Stimulated activated CD8-positive, alpha-beta memory T cell treated with anti-CD3 and anti-CD28 coated beads, Interleukin-4, amount 100 ng/mL, for 4 hours (primary cell): ENCODE results near the gene SEZ6.
"Not testable (repeated sequence)": the region's sequence is repeated elsewhere in the genome, so short reads cannot be mapped to it uniquely, and the experiment has no call there.

Experiments used
- DNase-seq, 2 donors: peaks; one replicate each; pipeline ENCODE4 v3.0.0-alpha.2; 2020; ENCODE audit warnings: low read depth in 2 of 2, low spot score in 1 of 2

SEZ6 gene

GRCh38 chr17:28940142-28940541 lies 65.7 kb downstream of the SEZ6 start:
- DNase-seq: no peak

- no peak for DNase-seq
Observed at GRCh38 chr17:28938552-28938951, 67.3 kb downstream of the SEZ6 start.

- no peak for DNase-seq
Observed at GRCh38 chr17:28937044-28937729, 68.6 kb downstream of the SEZ6 start.

GRCh38 chr17:28935744-28936460 lies 69.9 kb downstream of the SEZ6 start:
- no peak for DNase-seq

- DNase-seq: not testable (repeated sequence)
Observed at GRCh38 chr17:28934508-28934907, 71.3 kb downstream of the SEZ6 start.

- DNase-seq: no peak
Observed at GRCh38 chr17:28929787-28930186, 76.0 kb downstream of the SEZ6 start.

- no peak for DNase-seq
Observed at GRCh38 chr17:28928061-28928460, 77.8 kb downstream of the SEZ6 start.

GRCh38 chr17:28926786-28927185 lies 79.0 kb downstream of the SEZ6 start:
- no peak for DNase-seq

- no peak for DNase-seq
Observed at GRCh38 chr17:28926366-28926765, 79.5 kb downstream of the SEZ6 start.

- peak in 1 of 2 donors; percentile 28 for DNase-seq
Observed at GRCh38 chr17:28925912-28926365, 79.9 kb downstream of the SEZ6 start.

- DNase-seq: no peak
Observed at GRCh38 chr17:28920201-28920600, 85.6 kb downstream of the SEZ6 start.

- no peak for DNase-seq
Observed at GRCh38 chr17:28918295-28918694, 87.5 kb downstream of the SEZ6 start.

GRCh38 chr17:28917465-28917864 lies 88.4 kb downstream of the SEZ6 start:
- no peak for DNase-seq

GRCh38 chr17:28917029-28917428 lies 88.8 kb downstream of the SEZ6 start:
- no peak for DNase-seq

GRCh38 chr17:28916302-28916934 lies 89.4 kb downstream of the SEZ6 start:
- no peak for DNase-seq

GRCh38 chr17:28912938-28913333 lies 92.9 kb downstream of the SEZ6 start:
- no peak for DNase-seq

GRCh38 chr17:28912281-28912937 lies 93.4 kb downstream of the SEZ6 start:
- no peak for DNase-seq

- DNase-seq: no peak
Observed at GRCh38 chr17:28911411-28912045, 94.3 kb downstream of the SEZ6 start.

- no peak for DNase-seq
Observed at GRCh38 chr17:28910534-28910933, 95.3 kb downstream of the SEZ6 start.

GRCh38 chr17:28908640-28909167 lies 97.1 kb downstream of the SEZ6 start:
- no peak for DNase-seq
